IMR-90 (cell line): ENCODE measurements around the gene TRAF4. TPM values are rescaled to one million over a fixed set of nuclear protein-coding genes. Genes with fewer than 3 reads are reported as not detected.

ENCODE experiments used
- CHD1 ChIP-seq: IDR thresholded peaks from 2 replicates; pipeline ENCODE4 v1.6.1; 2012; ENCODE audit warnings: low read depth, low read length, improper control_type of control experiment
- FOS ChIP-seq: fragments of 150-350 bp; IDR thresholded peaks from 2 replicates; pipeline ENCODE4 v1.6.1; 2016; ENCODE audit warnings: low read depth, low read length
- RFX5 ChIP-seq: IDR thresholded peaks from 2 replicates; pipeline ENCODE4 v1.8.0; 2012; ENCODE audit warnings: low read depth, mild to moderate bottlenecking, low read length, moderate library complexity
- polyA plus RNA-seq, 3 experiments: library from polyadenylated mRNA; depleted of rRNA; stranded (reverse); fragments of >200 nt; gene quantifications; 2 replicates each; pipeline ENCODE4 v1.2.3, GENCODE V29; 2012; ENCODE audit warnings: low replicate concordance in 1 of 3
- total RNA-seq: library from RNA; depleted of rRNA; stranded (reverse); fragments of >200 nt; gene quantifications from 2 replicates; pipeline ENCODE4 v1.2.3, GENCODE V29; 2012

TRAF4 gene
- total and polyA plus RNA-seq, 2 of the 4 experiments (the other 2 are of a cell fraction) = 36.9 to 63.2 TPM

GRCh38 chr17:28726627-28727491 is 17.0 kb upstream of the TRAF4 start (continued):
- TF ChIP-seq CHD1 (peak; percentile 85), RFX5 (no peak), FOS (no peak)
